Measurements from ENCODE around the gene BPIFB6.

The BPIFB6 gene

DNA sequence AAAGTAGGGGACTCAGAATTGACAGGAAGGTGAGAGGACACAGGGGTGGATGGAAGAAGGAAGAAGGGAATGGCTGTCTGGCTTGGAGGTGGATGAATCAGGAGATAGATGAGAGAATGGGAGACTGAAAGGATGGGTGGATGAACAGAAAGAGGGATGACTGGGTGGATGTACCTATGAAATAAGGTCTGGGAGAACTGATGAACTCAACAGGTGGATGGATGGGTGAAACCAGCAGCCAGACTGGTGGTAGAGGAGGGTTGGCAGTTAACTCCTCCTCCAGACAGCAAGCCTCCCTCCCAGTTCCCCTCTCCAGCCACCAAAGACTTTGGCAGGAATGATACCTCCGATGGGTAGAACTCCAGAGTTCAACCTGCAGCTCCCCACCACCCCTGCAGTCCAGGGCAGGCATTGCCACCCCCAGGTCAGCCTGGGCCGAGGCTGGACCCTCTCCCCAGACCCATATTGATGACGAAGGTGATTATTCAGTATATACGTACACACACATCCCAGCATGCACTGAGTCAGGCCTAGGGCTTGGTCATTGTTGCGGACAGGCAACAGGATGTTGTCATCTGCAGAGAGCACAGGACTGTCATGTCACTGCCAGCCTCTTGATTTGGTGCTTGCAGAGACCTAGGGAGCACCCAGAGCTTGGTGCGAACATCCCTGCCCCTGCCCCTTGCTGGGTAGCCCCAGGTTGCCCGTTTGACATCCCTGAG is 29.2 kb upstream of the BPIFB6 start:
- DNase-seq = no peak

DNA sequence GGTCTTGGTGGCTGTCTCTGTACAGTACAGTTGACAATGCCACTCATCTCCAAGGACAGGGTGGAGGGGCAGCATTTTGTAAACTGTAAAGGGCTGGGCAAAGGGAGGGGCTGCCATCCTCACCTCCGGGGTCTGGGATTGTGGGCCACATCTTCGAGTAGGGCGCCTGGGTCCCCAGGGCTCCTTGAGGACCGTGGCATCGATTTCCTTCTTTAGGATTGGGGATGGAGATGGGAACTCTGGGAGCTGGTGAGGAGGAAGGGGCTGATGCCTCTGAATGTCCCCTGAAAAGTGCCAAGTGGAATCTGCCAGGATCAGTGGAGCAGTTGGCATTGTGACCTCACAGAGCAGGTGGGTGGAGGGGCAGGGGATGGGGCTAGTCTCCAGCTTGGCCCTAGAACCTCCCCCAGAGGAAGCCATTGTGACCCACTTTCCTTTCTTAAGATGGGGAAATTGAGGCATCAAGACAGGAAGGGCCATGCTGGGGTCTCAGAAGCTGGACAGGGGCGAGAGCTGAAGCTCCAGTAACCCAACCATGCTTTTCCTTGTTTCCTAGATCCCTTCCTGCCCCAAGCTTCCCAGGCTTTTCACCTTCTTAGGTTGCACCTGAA is 27.2 kb upstream of the BPIFB6 start, which contains the start of gene SUN5:
Gene SUN5, minus strand, starts transcription at position 293 of the 611 bp plus-strand sequence. Its CDS starts 93 bp downstream, at position 200.
- no peak for DNase-seq

DNA sequence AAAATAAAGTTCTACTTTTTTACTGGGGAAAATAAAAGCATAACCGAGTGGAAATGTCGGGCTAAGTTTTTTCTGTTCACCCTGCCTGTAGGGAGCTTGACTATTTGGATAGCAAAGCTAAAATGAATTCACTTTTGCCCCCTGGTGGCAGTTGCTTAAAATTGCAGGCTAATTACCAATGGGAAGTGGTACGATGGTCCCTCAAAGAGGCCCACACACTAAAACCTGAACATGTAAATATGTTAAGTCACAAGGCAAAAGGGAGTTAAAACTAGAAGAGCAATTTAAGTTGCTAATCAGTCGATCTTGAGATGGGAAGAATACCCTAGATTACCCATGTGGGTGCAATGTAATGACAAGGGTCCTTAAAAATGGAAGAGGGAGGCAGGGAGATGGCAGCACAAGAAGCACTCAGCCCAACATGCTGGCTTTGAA is 26.3 kb upstream of the BPIFB6 start:
- no peak for DNase-seq

DNA sequence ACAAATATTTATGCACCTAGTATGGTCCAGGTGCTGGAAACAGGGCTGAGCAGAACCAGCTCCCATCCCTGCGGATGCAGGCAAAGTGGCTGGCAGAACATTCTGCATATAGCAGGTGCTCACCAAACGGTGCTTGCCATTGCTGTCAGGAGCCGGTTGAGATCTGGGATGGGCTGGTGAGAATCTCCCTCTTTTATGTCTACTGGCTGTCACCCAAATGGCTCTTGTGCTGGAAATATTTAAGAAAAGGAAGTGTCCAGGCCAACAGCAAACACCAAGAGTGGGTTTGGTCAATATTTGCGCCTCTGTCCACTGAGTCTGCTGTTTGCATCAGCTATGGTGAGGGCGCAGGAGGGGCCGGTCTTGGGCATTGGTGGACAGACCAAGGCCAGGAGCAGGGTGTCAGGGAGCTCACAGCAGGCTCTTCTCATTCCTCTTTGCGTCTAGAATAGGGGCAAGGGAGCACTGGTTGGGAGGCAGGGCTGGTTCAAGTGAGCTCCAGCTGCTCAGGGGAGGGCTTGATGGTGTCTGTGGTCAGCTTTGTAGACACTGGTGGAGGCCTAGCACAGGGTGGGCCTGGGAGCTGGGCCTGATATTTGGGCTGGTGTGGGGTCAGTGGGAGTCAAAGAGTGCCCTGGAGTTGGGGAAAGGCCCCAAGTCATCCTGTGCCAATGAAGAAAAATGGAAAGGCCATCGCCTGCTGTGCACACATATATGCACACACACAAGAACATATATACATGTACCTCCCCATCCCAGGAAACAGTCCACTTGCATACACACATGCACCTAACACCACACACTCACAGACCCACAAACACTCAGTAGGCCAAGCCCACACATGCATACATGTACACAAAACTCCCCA is 25.3 kb upstream of the BPIFB6 start:
- DNase-seq = no peak

DNA sequence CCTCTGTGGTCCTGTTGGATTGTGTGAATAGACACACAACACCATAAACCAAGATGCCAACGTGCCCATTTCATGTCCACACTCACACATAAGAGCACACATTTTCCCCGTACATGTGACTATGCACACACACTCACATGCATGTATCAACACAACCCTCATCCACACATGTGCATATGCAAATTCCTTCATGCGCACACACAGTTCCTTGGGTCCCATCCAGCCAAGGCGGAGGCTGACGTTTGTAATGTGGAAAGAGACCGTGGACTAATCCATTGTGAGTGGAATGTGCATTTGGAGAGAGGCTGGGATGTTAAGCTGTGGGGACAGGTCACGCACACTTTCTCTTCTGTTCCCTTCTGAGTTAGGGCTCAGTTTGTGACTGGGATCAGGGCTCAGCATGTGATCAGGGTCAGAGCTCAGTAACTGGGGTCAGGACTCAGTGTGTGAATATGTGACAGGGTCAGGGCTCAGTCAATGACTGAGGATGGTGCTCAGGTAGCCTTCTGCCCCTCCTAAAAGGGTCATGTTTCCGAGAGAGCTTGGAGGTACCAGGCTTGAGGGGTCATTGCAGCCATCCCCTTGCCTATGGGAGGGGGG is 24.6 kb upstream of the BPIFB6 start:
- no peak for DNase-seq

DNA sequence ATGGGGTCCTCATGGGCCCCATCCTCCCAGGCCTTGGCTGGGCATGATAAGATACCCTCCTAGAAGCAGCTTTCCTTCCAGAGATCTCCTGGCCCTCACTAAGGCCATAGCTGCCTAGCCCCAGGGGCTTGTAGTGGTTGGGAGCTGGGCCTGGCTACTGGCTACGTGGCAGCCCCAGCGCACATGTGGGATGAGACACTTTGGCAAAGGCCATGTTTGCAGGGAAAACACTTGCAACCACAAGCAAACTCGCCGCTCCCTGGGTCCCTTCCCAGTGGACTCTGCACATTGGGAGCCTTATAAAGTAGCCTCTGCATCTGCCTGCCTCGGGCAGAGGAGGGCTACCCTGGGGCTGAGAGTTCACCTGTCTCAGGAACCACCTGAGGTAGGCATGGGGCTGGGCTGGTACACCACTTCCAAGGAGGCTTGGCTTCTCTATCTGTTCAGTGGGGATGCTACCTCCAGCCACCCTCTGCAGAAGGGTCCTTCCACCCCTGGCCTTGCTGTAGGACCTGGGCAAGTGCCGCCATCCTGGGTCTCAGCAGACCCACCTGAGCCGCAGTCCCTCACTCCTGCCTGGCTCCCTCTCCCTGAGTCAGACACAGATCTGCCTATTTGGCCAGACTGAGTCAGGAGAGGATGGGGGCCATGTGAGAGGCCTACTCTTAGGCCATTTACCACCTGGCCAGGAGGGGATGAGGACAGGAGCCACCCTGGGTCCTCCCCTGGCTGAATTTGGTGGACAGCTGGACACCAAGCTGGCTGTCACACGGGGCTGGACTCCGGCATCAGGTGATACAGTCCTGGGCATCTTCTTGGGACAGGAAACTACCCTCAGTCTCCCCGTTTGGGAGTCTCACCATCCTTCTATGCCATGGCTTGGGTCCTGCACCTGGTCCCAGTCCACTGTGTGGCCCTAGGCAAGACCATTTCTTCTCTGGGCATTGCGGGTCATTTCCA is 23.8 kb upstream of the BPIFB6 start, which contains the start of gene BPIFB2:
Gene BPIFB2, plus strand, starts transcription at position 329 of the 960 bp plus-strand sequence. CDS start 871 bp downstream, outside the sequence.
- DNase-seq = no peak

DNA sequence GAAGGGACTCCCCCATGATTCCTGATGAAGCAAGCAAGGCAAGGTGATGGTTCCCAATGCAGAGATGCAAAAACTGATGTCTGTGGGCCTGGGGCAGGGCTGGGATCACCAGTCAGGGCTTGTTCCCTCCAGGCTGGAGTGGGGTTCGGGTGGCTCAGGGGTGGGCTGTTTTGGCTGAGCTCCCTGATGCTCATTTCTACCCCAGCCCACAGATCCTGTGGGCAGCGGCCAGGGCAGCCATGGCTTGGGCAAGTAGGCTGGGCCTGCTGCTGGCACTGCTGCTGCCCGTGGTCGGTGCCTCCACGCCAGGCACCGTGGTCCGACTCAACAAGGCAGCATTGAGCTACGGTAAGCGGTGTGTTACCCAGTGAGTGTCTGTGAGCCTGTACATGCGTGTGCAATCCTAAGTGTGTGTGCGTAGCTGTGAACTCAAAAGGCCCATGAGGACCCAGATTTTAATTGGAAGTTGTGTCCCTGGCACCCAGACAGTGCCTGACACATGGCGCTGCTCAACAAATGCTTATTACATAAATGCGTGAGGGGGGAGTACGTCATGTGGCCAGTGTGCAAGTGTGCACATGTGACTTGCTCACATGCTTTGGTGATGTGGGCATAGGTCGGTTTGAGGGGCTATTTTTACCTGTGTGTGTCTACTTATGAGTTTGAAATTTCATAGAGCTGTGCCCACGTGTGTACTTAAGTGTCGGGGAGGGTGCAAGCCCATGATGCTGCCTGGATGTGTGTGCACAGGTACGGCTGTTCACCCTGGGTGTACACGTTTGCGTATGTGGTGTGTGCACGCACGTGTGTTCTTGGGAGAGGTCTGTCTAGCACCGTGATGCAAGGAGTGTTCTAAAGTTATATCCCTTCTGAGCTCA is 22.9 kb upstream of the BPIFB6 start:
- no peak for DNase-seq

DNA sequence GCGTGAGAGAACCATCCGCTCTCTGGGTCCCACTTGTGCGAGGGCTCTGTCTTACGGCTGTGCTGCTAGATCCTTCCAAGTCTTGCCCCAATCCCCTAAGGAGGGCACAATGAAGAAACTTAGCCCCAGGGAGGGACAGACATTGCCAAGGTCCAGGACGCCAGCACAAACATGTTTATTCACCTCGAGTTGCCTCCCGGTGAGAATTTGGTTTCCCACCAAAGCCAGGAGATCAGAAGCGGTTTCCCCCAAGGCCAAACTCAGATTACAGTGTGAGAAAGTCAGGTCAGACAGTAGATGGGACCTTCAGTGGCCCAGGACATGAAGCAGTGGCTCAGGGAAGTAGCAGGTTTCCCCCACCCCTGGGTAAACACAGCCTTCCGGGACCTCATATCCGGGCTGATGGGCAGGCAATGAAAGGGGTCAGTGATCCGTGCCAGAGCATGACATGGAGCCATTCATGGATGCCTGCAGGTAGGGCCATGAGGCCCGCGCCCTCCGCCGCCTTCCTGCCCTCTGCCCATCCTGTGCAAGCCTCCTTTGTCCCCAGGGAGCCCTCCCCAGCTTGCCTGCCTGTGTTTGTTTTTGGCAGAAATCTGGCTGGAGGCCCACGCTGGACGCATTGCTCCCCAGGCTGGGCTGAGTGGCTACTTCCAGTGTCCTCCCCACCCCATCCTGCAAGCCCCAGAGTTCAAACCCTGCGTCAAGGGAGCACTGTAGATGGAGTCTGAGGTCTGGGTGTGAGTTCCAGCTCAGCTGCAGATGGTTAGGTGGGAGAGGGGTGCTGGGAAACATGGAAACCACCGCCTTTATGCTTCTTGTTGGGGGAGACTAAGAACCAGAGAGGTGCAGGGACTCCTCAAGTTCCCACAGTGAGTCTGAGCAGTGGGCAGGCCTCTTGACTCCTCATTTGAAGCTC is 22.0 kb upstream of the BPIFB6 start:
- DNase-seq = no peak

DNA sequence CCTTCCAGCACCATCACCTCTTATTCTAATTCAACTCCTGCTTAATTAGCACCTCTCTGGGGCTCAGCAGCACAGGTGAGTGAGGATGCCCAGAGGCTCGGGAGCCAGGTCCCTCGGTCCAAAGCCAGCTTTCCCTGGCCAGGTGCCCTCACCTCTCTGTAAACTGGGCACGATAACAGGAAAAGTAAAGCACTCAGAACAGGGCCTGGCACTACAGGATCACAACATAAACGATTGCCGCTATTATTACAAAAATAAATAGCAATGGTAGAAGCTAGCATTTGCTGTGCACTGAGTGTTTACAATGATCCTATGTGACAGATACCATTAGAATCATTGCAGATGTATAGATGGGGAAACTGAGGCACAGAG is 21.3 kb upstream of the BPIFB6 start:
- DNase-seq = no peak

DNA sequence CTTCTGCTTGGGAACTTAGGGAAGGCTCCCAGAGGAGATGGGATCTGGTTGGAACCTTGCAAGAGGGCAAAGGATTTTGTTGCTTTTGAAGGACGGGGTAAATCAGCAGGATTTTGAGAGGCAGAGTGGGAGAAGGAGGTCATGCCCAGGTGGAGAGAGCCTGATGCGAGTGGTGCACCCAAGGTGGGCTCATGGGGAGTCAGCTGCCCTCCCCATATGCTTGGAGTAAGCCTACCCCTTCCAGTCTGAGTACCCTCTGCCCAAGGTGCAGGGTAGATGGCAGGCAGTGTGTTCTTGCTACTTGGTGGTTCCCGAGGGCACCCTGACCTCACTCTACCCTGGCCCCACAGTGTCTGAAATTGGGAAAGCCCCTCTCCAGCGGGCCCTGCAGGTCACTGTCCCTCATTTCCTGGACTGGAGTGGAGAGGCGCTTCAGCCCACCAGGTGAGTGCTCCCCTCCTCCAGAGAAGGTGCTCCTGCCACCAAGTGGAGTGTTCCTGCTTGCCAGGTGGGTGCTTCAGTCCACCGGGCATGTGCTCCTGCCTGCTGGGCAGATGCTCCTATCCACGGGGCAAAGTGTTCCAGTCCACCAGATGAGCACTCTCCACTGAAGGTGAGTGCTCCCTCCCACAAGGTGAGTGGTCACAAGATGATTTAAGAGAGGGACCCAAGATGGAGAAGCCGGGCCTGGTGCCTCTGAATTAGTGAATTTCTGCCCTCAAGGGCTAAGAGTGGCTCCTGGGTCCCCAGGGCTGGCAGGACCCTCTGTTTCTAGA is 20.6 kb upstream of the BPIFB6 start:
- no peak for DNase-seq

DNA sequence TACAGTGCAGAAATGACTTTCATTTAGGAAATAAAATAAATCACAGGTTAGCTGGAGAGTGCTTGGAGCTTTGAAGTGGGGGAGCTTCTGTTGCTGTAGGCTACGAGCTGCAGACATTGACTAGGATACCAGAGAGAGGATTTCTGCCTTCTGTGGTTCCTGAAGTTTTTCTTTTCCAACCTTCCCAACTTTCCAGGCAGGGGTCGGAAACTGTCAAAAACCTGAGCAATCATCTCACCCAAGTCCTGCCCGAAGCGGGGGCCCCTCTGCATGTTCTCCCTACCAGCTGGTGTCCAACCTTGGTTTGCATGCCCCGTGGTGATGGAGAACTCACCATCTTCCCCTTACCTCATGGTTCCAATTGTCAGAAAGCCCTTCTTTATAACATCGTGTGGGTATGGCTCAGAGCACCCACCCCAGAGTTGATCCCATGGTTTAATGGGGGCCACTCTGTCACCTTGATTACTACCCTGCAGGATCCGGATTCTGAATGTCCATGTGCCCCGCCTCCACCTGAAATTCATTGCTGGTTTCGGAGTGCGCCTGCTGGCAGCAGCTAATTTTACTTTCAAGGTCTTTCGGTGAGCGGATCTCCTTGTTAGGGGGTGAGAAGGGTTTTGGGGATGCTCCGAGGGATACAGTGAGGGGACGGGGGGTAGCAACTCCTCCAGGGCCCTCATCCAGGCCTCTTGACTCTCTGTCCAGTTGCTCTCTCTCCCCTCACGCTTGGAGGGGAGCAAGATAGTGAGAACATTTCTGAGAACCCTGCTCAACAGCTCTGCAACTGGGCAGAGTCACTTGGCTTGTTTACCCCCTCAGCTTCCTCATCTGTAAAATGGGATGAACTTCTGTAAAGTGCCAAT is 18.9 kb upstream of the BPIFB6 start:
- no peak for DNase-seq

DNA sequence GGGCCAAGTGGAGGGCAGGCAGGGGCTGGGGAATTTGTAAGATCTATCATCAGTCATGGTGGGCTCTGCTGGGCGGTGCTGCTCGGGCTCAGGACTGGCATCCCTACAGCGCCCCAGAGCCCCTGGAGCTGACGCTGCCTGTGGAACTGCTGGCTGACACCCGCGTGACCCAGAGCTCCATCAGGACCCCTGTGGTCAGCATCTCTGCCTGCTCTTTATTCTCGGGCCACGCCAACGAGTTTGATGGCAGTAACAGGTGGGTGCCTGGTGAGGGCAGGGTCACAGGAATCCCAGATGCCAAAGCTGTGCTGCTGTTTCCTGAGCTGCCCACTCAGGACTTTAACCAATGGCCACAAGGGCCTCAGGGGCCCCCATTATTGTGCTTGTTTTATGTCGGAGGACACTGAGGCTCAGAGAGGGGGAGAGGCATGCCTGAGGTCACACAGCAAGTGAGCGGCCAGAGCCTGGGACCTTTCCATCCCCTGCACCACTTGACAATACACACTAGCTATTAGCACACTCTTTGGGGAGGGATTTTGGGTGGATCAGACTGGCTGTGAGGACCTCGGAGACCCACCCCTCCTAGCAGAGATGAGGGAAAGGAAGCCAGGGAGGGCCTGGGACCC is 17.6 kb upstream of the BPIFB6 start:
- DNase-seq = no peak

DNA sequence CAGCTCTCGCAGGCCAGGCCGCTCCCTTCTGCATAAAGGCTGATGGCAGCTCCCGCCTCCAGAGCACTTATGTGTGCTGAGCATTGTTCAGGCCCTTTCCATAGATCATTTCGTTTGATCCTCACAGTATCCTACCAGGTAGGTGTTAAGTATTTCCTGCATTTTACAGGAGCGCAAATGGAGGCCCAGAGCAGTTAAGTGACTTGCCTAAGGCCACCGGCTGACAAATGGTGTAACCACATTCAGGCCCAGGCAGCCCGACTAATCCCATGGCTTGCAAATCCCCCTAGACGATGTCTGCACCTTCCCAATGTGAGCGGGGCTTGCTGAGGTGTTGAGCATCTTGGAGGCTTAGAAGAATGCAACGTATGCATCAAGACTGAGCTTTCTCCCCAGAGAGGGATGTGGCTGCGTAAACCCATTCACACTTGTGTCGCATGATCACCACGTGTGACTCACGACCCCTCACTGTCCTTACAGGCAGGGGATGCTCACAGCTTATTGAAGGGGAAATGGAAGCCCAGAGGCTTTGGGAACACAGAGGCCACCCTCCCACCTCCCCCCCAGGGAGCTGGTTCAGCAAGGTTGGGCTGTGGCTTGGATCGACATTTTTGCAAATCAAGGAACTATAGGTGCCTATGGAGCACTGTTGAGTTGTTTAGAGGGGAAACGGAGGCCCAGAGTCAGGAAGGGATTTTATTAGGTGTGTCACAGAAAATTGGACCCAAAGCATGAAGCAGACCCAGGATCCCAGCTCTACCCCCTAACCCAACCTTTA is 16.9 kb upstream of the BPIFB6 start:
- DNase-seq = no peak

DNA sequence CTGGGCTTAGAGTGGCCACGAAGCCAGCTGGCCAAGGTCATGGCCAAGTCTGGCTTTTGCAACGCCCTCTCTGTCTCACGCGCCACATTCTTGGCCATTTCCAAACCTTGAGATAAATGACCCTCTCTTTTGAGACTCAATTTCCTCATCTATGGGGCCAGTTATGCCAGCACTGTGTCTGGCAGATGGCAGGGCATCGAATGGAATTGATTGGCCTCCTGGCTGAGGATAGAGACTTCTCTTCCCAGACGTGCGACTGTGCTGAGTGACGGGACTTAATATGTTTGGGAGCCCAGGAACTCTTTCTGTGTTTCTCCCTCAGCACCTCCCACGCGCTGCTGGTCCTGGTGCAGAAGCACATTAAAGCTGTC is 16.3 kb upstream of the BPIFB6 start:
- DNase-seq = no peak

DNA sequence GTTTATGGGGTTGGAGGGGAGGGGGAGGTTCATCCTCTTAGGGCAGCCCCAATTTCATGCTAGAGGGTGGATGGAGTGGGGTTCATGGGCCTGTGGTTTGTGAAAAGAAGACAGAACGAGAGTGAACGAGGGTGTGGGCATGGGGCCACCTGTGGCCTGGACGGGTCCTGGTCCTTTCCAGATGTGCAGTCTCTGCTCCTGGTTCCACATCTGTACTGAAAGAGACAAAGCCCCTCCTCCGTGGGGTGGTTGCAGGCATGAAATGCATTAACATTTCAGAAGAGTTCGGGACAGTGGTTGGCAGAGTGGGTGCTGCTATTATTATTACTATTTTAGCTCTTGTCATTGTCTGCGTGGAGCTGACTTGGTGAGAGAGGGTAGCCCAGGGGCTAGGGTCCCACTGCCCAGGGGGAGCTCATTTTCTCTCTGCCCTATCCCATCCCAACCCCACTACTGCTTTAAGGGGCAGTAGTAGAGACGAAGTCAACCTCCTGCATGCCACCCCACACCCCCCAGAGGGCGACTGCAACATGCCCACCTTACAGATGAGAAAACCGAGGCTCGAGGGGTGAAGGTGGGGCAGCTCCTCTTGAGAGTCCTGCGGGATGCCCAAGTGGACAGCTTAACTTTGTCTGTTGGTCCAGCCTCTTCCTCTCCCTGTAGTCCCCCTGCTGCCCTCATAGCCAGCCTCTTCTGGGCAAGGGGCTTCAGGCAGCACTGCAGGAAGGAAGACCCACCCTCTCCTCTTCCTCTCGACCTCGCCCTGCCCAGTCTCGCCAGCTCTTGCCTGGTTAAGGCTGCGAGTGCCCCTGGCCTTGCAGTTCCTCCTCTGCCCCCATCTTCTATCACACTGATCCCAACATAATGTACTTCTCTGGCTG is 15.5 kb upstream of the BPIFB6 start:
- no peak for DNase-seq
